Airway epithelial cell (primary cell): ENCODE results near the gene TMEM207. TPM values are rescaled to one million over a fixed set of nuclear protein-coding genes. Genes with fewer than 3 reads are reported as not detected.

Experiments used
- total RNA-seq: library from RNA; depleted of rRNA; stranded (reverse); fragments of >200 nt; gene quantifications from 2 replicates; pipeline ENCODE4 v1.2.3, GENCODE V29; 2015

The TMEM207 gene
- total RNA-seq, result not detected in 2 replicates

DNA sequence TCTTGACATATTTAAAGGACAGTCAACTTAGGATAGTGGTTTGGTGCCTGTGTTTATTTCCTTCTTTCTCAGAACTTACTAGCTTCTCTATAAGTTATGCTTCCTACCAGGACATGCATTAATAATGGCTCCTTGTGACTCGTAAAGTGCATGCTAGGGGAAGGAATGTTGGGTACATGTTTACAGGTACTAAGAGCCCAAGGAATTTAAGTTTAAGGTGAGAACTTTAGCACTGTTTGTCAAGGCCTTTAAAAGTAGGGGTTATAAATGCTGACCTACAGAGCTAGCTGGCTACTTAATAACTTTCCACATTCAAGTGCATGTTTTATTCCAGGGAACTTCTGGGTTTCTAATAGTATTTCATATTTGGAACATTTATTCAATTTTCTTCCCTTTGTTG, at the start of gene TMEM207:
TMEM207 (minus strand) TSS at position 101 of the 400 bp plus-strand sequence; CDS start at position 9, 92 bp downstream.

DNA sequence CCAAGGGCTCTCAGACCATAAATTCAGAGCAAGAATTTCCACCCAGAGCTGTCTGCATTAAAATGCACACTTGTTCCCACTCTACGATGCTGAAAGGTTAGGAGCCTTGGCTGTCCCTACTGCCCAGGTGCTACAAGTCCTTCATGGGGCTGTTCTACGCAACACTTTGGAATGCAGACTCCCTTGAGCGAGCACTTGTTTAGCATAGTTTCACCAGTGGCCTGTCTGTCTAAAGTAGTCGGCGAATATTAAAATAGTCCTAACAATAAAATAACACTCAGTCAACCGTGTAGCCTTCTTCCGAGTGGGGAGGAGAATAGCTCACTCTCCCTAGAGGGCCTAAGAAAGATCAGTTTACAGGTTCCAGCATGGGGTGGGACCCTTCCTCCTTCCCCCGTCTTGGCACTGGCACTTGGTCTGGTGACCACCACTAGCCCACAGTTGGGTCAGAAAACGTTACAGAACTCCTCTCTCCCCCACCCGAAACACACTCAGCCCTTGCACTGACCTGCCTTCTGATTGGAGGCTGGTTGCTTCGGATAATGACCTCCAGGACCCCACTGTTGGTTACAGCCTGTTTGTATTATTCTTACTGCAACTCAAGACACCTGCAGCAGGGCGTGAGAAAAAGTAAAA, 62.0 kb downstream of the TMEM207 start, which contains the start of gene CLDN16:
CLDN16 (plus strand) TSS at position 586 of the 636 bp plus-strand sequence. CDS start 167 bp downstream, outside the sequence.

Other genes starting within 250 kb of the TMEM207 start
- 43.1 and 60.4 TPM in 2 replicates for gene CLDN1, start 127.5 kb downstream of the TMEM207 start, total RNA-seq
- 0.37 and 0.56 TPM in 2 replicates for gene CLDN16, start 61.7 kb downstream of the TMEM207 start, total RNA-seq
- 42.8 and 43.4 TPM in 2 replicates for gene IL1RAP, start 64.2 kb upstream of the TMEM207 start, total RNA-seq